HG03521 (cell line): ENCODE measurements around the gene IRAK4.
"Not testable (repeated sequence)": the region's sequence is repeated elsewhere in the genome, so short reads cannot be mapped to it uniquely, and the experiment has no call there.

Source experiments
- ATAC-seq: cut with Tn5 transposase; IDR thresholded peaks from one replicate; pipeline ENCODE4 v1.9.1; 2021; ENCODE audit warnings: mild to moderate bottlenecking, moderate library complexity; ENCODE audit not compliant: unreplicated experiment

IRAK4 gene

DNA sequence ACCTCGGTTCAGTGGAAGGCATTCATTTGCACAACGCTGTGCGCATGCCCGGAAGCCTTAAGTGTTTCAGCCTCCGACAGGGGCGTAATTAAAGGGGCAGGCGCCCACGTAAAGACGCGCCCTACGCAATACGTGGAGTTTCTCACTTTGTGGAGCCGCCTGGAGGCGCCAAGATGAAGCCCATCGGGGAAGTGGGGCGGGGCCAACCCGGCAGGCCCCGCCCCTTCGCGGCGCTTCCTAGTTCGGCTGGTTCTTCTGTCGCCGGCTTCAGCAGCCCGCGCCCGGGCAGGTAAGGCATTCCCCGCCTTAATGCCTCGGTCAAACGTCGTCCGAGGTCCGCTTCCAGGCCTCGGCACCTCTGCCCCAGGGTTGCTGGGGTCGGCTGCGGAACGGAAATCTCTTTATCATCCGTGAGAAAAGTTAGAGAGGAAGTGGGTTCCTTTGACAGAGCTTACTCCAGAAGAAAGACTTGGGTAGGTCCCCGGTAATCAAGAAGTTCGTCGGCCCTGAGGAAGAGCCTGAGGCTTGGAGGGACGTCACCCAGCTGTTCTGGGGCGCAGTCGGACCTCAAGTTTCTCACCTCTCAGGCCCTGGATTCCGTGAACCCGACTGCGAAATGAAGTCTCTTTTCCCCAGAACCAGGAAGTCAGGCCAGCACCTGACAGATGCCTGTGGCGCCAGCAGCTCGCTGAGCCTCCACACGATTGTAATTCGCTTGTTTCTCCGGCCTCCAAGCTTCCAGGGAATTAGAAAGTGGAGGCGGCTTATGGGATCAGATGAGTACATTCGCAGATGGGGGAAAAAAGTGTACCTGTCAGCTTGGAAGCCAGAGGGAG, at the start of gene IRAK4, which contains the start of gene PUS7L:
Gene IRAK4, plus strand, starts transcription at position 224 of the 836 bp plus-strand sequence. CDS start 9,161 bp downstream, outside the sequence.
Gene PUS7L, minus strand, starts transcription at position 63 of the 836 bp plus-strand sequence. CDS start 3,545 bp downstream, outside the sequence.
- peak; percentile 97 for ATAC-seq

DNA sequence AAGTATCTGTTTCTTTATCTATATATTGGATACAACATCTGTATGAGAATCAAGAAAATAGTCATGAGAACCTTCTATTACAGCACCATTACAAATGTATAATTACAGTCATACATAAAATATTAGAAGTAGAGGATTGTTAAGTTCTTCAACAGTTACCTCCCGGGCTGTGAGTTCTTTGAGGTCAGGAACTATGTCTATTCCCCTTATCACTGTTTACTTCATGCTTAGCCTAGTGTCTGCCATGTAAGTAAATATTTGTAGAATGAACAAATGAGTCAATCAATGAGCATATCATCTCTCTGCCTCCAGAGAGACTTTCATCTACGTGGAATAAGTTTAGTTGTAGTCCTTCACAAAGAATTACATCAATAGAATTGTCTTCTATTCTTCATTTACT, 47.4 kb upstream of the IRAK4 start:
- ATAC-seq = no peak

DNA sequence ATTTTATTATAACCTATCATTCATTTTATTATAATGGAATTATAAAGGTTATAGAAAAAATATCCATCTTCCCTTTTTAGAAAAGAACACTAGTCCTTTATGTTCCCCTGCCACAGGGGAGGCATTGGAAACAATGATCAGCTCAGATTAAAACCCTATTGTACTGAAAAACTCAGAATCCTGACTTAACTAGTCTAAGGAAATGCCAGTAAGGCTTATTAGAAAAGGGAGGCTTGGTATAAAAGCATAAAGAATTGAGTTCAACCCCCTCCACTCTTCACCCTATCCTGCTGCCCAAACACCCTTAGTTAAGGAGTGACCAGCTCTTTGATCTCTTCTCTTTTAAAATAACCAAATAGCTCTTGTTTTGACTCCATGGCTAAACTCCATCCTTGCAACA, 36.1 kb upstream of the IRAK4 start:
- ATAC-seq = no peak

DNA sequence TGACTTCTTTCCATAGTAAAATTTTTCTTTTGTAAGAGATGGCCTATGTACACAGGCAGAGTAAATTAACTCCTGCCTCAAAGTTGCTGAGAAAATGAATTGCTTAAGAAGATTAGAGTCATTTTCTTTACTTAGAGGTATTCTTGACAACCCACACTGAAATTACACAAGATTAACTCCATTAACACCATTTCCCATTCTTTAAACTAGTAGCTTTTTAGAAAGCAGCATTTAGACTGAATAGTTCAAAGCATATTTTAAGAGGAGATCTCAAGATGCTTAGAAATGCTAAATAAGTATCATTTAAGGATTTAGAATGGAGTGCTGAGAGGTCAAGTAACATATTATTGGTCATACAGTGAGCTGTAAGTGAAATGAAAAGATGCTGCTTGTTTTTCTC, 35.6 kb upstream of the IRAK4 start:
- ATAC-seq = no peak

DNA sequence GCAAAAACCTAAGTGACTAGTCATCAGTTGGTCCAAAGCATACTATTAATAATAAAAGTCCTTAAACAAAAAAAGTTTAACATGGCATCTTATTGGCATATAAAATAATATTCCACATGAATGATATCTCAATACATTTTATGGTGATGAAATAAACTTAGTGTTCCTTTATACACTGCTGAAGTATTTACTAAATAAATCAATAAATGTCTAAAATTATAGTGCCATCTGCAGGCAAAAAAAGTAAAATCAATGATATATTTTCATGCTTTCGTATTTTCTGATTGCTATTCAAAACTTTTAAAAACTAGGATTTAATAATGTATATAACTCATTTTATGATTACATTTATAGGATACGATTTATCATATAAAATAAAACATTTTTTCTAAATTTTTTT, 30.6 kb upstream of the IRAK4 start:
- no peak for ATAC-seq

DNA sequence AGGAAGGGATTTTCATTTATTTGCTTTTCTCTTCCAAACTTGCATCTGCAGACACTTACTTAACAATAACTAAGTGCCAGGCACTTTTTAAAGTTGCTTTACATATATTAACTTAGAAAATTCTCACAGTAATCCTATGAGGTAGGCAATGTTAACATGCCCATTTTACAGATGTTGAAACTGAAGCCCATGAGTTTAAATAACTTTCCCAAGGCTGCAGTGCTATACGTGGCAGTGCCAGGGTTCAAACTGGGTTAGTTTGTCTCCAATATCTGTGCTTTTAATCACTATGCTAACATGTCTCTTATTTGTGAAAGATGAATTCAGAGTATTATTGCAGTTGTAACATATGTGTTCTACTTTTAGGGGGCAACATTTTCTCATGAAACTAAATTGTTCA, 30.1 kb upstream of the IRAK4 start:
- no peak for ATAC-seq

DNA sequence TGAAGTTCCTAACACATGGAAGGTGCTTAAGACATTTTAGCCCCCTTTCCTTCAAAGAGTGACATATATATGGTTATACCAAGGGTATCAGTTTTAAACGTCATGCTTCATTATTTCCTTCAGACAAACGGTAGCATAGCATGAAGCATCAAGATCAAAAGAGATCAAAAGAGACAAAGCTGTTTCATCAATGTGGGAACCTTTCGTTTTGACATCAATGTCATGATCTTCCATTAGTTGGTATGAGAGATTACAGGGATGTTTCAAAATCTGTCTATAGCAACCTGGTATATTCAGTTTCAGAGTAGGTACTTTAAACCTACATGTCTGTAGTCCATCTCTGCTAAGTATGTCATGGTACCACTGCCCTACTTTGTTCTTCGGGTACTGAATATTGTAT, 28.5 kb upstream of the IRAK4 start:
- no peak for ATAC-seq

DNA sequence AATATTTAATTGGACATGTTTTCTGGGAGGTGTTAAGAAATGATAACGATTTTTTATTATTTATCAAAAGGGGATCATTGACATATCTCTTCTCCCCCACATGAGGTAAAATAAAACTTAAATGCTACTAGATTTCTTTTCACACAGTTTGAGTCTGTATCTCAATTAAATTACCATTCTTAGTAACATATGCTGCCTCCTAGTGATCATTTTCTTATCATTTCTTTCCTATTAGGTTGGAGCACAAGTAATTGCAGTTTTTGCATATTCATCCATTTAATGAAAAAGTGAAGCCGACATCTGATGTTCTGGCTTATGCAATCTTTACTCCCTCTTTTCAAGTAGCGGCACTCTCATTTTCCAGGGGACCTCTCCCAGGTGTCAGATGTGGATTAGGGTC, 25.1 kb upstream of the IRAK4 start:
- ATAC-seq = no peak

DNA sequence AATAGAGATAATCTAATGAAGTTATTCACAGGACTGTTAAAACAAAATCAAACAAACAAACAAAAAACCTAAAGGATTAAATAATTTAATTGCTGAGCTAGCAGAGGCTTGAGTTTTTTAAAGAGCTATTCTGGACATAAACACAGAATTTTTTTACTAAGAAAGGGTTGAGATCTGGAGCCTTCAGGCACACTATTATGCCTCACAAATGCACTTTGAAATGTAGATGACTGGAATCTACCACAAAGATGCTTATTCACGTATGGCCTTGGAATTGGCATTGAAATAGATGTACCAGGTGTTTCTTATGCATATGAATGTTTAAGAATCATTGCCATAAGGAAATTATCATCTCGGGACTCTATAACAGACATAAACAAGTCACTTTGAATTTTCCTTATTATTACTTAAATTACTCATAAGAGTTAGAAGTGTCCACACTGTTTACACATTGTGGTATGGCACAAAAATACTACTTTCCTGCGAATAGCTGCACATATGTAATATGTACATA, 21.8 kb upstream of the IRAK4 start:
- no peak for ATAC-seq

DNA sequence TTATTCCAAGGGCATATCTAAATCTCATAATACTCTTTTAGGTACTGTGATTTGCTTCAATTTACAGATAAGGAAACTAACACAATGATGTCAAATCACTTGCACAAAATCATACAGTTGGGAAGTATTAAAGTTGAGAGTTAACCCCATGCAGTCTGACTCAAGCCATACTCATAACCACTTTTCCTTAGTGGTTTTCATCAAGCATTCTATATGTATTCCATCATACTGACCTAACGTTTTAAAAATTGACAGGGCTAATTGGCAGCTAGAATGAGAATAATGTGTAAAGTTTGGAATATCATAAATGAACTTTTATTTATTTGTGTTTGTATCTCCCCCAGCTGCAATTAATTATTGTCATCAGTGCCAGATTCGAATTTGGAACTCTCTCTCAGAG, 21.1 kb upstream of the IRAK4 start:
- no peak for ATAC-seq

DNA sequence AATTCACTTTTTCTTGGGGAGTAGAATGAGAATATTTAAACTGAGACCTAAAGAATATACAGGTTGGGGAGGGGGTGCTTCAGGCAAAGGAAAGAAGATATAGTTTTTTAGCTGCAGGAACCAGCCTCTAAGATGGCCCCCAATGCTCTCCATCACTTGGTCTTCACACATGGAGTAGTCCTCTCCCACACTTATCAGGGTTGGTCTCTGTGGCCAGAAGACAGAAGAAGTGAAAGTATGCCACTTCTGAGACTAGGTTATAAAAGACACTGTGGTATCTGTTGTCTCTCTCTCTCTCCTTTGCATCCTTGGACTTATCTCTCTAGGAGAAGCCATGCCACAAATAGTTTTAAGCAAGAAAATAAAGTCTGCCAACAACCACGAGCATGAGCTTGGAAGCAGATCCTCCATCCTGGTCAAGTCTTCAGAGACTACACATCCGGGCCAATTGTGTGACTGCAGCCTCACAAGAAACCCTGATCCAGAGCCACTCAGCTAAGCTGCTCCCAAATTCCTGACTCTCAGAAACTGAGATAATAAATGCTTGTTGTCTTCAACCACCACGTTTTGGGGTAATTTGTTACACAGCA, 18.1 kb upstream of the IRAK4 start:
- no peak for ATAC-seq

DNA sequence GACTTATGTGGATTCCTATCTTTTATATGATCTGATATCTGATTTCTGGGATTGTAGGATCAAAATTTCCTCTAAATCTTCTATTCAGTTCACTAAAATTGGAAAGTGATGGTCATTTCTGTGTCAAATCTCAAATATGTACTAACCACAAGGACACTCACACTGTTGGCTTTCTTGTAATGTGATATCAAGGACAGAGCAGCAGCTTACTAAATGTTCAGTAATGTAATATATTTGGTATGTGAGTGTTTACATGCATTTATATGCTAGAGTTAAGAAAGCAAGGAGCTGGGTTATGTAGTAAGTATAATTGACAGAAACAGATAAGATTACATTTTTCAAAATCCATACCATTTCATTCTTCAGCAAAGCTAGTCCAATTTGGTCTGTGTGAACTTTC, 16.6 kb upstream of the IRAK4 start:
- no peak for ATAC-seq

DNA sequence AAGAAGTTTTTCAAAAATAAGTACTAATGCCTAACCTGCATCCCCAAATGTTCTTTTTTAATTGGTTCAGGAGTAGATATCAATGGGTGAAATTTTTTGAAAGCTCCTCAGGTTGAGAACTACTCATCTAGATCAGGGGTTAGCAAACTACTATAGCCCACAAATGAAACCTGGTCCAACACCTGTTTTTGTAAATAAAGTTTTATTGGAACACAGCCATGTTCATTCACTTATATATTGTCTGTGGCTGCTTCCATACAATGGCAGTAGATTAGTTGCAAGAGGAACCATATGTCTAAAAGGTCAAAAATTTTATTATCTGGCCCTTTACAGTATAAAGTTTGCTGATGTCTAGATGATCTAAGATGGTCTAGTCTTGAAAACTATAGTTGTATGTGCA, 13.9 kb upstream of the IRAK4 start:
- no peak for ATAC-seq

DNA sequence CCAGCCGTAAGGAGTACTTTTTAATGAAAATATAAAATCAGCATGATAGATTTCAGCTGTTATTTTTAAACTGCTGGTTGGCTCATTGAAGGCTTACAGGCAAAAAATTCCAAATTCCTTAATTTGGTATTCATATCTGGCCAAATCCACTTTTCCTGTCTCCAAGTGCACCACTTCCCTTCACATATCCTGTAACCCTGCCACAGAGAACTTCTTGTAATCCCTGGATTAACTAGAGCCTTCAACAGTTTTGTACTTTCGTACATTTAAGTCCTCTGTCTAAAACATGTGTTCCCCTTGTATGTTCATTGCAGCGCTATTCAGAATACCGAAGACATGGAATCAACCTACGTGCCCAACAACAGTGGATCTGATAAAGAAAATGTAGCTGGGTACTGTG, 9.7 kb upstream of the IRAK4 start:
- ATAC-seq = no peak

DNA sequence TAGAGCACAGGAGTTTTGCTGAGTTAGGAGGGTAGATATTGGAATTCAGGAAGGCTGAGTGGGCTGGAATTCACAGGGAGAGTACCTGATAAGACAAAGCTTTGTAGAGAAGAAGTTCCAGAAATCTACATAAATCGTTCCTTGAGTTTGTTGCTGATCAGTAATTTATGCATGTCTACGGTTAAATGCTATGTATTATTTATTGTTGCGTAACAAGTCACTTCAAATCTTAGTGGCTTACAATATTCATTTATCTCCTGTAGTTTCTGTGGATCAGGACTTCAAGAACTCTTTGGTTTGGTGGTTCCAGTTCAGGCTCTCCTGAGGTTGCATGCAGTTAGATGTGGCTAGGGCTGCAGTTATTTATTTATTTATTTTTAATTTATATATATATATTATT, 7.9 kb upstream of the IRAK4 start:
- no peak for ATAC-seq

DNA sequence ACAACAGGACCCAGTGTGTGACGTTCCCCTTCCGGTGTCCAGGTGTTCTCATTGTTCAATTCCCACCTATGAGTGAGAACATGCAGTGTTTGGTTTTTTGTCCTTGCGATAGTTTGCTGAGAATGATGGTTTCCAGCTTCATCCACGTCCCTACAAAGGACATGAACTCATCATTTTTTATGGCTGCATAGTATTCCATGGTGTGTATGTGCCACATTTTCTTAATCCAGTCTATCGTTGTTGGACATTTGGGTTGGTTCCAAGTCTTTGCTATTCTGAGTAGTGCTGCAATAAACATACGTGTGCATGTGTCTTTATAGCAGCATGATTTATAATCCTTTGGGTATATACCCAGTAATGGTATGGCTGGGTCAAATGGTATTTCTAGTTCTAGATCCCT, 7.4 kb upstream of the IRAK4 start:
- not testable (repeated sequence) for ATAC-seq

DNA sequence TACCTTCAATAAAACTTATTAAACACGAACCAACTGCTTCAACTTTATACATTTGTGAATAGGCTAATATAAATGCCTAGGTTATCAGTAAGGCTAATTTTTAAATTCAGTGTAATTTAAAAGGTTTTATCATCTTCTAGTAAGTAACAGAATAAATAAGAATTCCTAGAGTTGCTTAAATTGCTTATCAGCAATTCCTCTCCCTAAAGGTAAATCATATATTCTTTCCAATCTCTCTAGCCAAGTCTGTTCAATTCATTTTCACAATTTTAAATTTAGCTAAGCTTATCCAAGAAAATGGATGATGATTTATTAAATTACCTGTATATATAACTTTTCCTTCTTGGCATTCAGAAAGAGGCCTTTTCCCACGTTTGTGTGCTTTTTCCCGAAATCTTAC, 4.7 kb upstream of the IRAK4 start:
- ATAC-seq = no peak

DNA sequence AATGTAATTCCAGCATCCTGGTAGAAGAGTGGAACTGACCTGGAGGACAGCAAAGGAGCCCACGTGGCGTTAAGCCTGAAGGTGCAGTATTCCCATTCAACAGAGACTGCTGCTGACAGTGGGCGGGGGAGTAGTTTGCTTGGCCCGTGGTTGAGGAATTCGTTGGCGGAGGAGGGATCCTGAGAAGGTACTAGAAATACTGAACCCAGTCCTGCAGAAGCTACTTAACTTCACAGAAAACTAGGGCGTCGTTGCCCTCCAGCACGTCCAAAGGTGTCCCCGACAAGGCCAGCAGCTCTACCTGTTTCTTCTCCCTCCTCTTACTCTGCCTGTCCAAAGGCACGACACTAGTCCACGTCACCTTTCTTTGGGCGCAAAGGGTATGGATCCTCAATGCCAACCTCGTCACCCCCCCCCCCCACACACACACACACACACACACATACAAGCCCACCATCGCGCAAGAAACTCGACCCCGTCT, 464 bp upstream of the IRAK4 start:
- ATAC-seq = no peak

DNA sequence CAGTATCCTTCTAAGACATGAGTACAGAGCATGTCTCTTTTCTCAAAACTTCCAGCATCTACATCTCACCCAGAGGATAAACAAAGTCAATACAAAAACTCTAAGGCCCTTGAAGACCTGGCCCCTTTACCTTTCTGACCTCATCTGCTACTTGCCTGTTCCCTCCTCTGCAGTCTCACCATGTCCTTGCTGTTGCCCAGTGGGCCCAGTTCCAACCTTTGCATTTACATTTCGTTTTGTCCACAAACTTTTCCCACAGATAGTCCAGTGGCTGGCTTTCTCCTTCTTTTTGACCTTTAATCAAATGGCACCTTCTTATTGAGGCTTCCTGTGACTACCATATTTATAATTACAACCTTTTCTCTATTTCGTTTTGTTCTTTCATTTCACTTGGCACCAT, 1.6 kb downstream of the IRAK4 start:
- no peak for ATAC-seq

DNA sequence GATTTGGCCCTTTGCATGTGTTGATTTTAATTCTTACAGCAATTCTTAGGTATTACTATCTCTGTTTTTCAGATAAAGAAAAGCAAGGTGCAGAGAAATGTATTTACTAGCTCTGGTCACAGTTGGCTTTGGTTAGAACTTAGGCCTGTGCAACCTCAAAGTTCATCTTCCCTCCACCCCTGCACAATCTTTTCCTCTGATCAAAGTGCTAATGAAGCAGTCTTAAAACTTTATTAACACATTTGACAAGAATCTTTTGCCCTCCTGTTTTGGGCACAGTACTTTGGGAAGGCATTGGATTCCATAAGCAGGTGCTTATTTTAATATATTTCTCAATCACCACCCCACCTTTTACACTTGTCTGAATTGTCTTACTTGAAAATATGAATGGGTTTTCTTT, 2.7 kb downstream of the IRAK4 start:
- ATAC-seq = no peak

DNA sequence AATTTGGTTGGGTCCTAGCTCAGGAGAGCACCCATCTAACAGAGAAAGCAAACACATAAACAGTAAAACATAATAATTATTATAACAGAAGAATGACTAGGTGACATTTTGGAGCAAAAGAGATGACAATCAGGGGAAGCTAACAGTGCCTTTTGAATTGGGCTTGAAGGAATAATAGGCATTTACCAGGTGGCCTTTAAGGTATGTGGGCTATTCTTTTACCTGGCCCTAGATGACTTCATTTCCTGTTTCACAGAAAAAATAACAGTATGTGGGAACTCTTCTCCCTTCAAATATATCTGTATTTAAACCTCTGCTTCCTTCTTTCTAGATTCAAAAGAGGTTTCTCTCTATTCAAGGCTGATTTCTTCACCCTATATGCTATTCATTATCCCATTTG, 3.8 kb downstream of the IRAK4 start:
- no peak for ATAC-seq

DNA sequence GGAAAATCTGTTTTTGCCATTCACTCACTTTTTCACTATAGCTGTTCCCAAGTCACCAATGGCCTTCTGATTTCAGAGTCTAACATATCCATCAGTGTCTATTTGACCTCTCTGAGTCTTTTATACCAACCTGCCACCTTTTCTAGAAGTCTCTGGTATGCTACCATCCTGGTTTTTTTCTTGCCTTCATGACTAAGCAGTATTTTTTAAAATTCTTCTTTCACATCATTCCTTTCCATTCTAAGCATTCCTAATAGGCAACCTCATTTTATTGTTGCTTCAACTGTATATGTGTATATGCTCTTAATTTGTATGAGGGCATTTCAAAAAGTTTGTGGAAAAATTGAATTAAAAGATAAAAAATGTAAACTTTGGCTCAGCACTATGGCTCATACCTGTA, 5.0 kb downstream of the IRAK4 start:
- ATAC-seq = no peak
